Stromal cell of bone marrow (primary cell): ENCODE measurements around the gene FBH1.

Experiments
- DNase-seq: peaks from one replicate; pipeline ENCODE4 v3.0.0-alpha.2; 2012; ENCODE audit warnings: low read depth

The FBH1 gene

DNA sequence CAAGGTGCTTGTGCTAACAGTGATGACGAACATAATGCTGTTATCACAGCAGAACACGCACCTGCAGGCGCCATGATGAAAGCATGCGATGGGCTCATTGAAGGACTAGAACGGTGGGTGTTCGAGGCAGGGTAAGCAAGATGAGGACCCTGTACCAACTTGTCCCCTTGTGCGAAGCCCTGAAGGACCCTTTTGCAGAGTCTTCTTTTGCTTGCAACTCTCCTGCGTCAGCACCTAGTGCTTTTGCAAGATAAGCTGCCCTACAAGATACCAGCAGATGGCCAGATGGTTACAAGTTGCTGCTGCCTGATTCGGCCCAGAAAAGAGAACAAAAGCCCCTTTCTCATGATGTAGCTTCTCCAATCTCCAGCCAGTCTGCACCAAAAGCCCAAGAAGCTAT, 91.5 kb downstream of the FBH1 start:
- DNase-seq: no peak

DNA sequence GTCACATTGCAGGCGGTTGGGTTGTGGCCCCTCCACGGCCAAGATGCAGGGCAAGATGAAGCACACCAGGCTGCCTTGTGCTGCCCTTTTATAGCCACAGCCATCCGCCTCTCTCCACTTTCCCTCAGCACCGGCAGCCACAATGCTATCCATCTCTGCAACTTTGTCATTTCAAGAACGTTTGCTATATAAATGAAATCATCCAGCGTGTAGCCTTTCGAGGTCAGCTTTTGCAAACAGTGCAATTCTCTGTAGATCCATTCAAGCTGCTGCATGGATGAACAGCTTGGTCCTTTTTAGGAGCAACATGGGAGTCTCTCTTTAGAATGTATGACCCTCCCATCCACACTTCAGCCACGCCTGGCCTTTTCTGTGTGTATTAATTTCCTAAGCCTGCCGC, 93.7 kb downstream of the FBH1 start:
- DNase-seq: no peak

DNA sequence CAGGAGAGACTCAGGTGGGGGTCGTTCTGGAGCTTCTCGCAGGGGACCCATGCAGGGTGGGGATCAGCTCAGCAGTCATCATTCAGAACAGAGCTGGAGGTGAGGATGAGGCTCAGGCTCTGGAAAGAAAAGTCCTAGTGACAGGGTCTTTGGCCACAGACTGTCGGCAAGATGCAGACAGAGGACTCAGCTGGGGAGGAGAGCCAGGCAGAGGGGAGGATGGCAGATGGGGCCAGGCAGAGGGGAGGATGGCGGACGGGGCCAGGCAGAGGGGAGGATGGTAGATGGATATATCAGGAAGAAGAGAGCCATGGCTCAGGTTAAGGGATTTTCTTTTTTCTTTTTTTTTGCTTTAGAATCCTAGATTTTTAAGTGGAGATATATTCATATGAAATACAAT, 95.0 kb downstream of the FBH1 start:
- DNase-seq: no peak
